Esophagus squamous epithelium (tissue), 5 donors: ENCODE results near the gene MCOLN2. TPM values are rescaled to one million over a fixed set of nuclear protein-coding genes. Genes with fewer than 3 reads are reported as not detected.

Experiments
- DNase-seq: peaks from one replicate; lab custom pipeline; 2025; lab: John Stamatoyannopoulos, UW
- H3K27ac ChIP-seq, 4 donors: fragments of 200-600 bp; sonication (generic); one replicate each; pipeline ENCODE4 v1.5.1; 2016 to 2019; ENCODE audit warnings: mild to moderate bottlenecking in 1 of 4
- H3K27me3 ChIP-seq, 4 donors: fragments of 200-600 bp; sonication (generic); 1 replicate in 3 of 4; 2 replicates in 1 of 4; pipeline versions ENCODE4 v1.5.1 to v1.6.0; 2017 to 2021; ENCODE audit warnings: antibody characterized with exemption in 1 of 4
- H3K36me3 ChIP-seq, 3 donors: fragments of 200-600 bp; sonication (generic); one replicate each; pipeline ENCODE4 v1.5.1; 2016 to 2019
- H3K4me1 ChIP-seq, 3 donors: fragments of 200-600 bp; sonication (generic); one replicate each; pipeline ENCODE4 v1.5.1; 2017 to 2019
- H3K4me3 ChIP-seq, 4 donors: fragments of 200-600 bp; sonication (generic); 1 replicate in 3 of 4; 2 replicates in 1 of 4; pipeline ENCODE4 v1.5.1; 2016 to 2019; ENCODE audit warnings: mild to moderate bottlenecking in 2 of 4, moderate library complexity in 1 of 4
- H3K9me3 ChIP-seq, 3 donors: fragments of 200-600 bp; sonication (generic); one replicate each; pipeline ENCODE4 v1.5.1; 2016 to 2019
- CTCF ChIP-seq, 6 experiments: fragments of 450-650 bp in 4 of 6; fragments of 200-600 bp in 2 of 6; sonication (generic) in 2 of 6; IDR thresholded peaks; one replicate each; pipeline ENCODE4 v1.5.1; 2016 to 2019; ENCODE audit warnings: antibody characterized with exemption in 6 of 6, mild to moderate bottlenecking in 4 of 6, moderate library complexity in 4 of 6
- POLR2A ChIP-seq, 4 donors: fragments of 450-650 bp; IDR thresholded peaks; one replicate each; pipeline ENCODE4 v1.6.1; 2017; ENCODE audit warnings: antibody characterized with exemption in 4 of 4, mild to moderate bottlenecking in 4 of 4, moderate library complexity in 3 of 4
- WGBS, 2 donors: methylation state at CpG; one replicate each; pipeline ENCODE4 v1.1.5; 2018; 5-methylcytosine and 5-hydroxymethylcytosine counted together
- intact Hi-C: fragments of 100-400 bp; cut with DNase I; formaldehyde crosslinking; loops from one replicate; pipeline ENCODE4 v1.15.0; 2022
- total RNA-seq, 4 donors: library from RNA; depleted of rRNA; stranded (reverse); fragments of >200 nt; gene quantifications; one replicate each; pipeline ENCODE4 v1.1.0, GENCODE V29; 2016
- donor health status: DM: yes; HTN: yes; CAD: no.

Gene MCOLN2
- total RNA-seq, 4 donors from 2014 or later: 0.38 to 4.4 (median 2.4) TPM

GRCh38 chr1:84968865-84969264, 28.0 kb downstream of the MCOLN2 start:
- Histone ChIP-seq H3K27me3 (no peaks in the 10 kb centered on the region), H3K4me3 (no peak overlapping the region), H3K27ac (no peak overlapping the region), H3K36me3 (no peaks in the 10 kb centered on the region), H3K4me1 (no peaks in the 10 kb centered on the region), H3K9me3 (no peaks in the 10 kb centered on the region)
- DNase-seq: no peak
- 87 to 93% methylated on average over 3 of the region's 3 CpGs for WGBS, 2 donors
- intact Hi-C loops: no loop called here
- no peak for TF ChIP-seq POLR2A (IDR thresholded peaks at IDR 0.05)
- no peak for TF ChIP-seq CTCF (IDR thresholded peaks at IDR 0.05)

GRCh38 chr1:84968101-84968500, 28.8 kb downstream of the MCOLN2 start:
- Histone ChIP-seq H3K27me3 (no peaks in the 10 kb centered on the region), H3K27ac (no peak overlapping the region), H3K36me3 (no peaks in the 10 kb centered on the region), H3K9me3 (no peaks in the 10 kb centered on the region), H3K4me1 (no peaks in the 10 kb centered on the region), H3K4me3 (no peak overlapping the region)
- no peak for DNase-seq
- WGBS, 2 donors: 91 to 100% methylated on average over 1 of the region's 1 CpG
- TF ChIP-seq POLR2A (IDR thresholded peaks at IDR 0.05): no peak
- intact Hi-C loops: no loop called here

- no peaks in the 10 kb centered on the region for H3K9me3 ChIP-seq
- no peak overlapping the region for H3K27ac ChIP-seq
- TF ChIP-seq CTCF (IDR thresholded peaks at IDR 0.05) (no peak), POLR2A (IDR thresholded peaks at IDR 0.05) (no peak)
- no peaks in the 10 kb centered on the region for H3K36me3 ChIP-seq
- DNase-seq: no peak
- intact Hi-C loops: no loop called here
- no peaks in the 10 kb centered on the region for H3K4me1 ChIP-seq
- WGBS, 2 donors: 73 to 74% methylated on average over 1 of the region's 1 CpG
- no peak overlapping the region for H3K4me3 ChIP-seq
- no peaks in the 10 kb centered on the region for H3K27me3 ChIP-seq
These were observed 29.2 kb downstream of the MCOLN2 start for GRCh38 chr1:84967666-84968065.

- no peak overlapping the region for H3K4me3 ChIP-seq
- H3K36me3 ChIP-seq: no peaks in the 10 kb centered on the region
- TF ChIP-seq POLR2A (IDR thresholded peaks at IDR 0.05) (no peak), CTCF (IDR thresholded peaks at IDR 0.05) (no peak)
- no peaks in the 10 kb centered on the region for H3K4me1 ChIP-seq
- no peak for DNase-seq
- H3K9me3 ChIP-seq: no peaks in the 10 kb centered on the region
- H3K27me3 ChIP-seq: no peaks in the 10 kb centered on the region
- H3K27ac ChIP-seq: no peak overlapping the region
- intact Hi-C loops: no loop called here
These were observed 33.9 kb downstream of the MCOLN2 start for GRCh38 chr1:84963021-84963420.

GRCh38 chr1:84961316-84961715, 35.6 kb downstream of the MCOLN2 start:
- intact Hi-C loops: no loop called here
- no peaks in the 10 kb centered on the region for H3K27me3 ChIP-seq
- WGBS, 2 donors: 83 to 88% methylated on average over 1 of the region's 1 CpG
- no peaks in the 10 kb centered on the region for H3K36me3 ChIP-seq
- no peak for TF ChIP-seq POLR2A (IDR thresholded peaks at IDR 0.05)
- no peak for TF ChIP-seq CTCF (IDR thresholded peaks at IDR 0.05)
- H3K4me1 ChIP-seq: no peaks in the 10 kb centered on the region
- H3K4me3 ChIP-seq: no peak overlapping the region
- H3K9me3 ChIP-seq: no peaks in the 10 kb centered on the region
- H3K27ac ChIP-seq: no peak overlapping the region
- no peak for DNase-seq

- TF ChIP-seq CTCF (IDR thresholded peaks at IDR 0.05) (no peak), POLR2A (IDR thresholded peaks at IDR 0.05) (no peak)
These were observed 36.5 kb downstream of the MCOLN2 start for GRCh38 chr1:84960371-84960770.

More at GRCh38 chr1:84960371-84960770, 36.5 kb downstream of the MCOLN2 start:
- Histone ChIP-seq H3K4me3 (no peak overlapping the region), H3K4me1 (no peaks in the 10 kb centered on the region), H3K36me3 (no peaks in the 10 kb centered on the region), H3K9me3 (no peaks in the 10 kb centered on the region), H3K27ac (no peak overlapping the region), H3K27me3 (no peaks in the 10 kb centered on the region)
- intact Hi-C loops: no loop called here
- no peak for DNase-seq
- 76 to 86% methylated on average over 1 of the region's 1 CpG for WGBS, 2 donors
